GM19328 (cell line): ENCODE measurements around the gene MSH2.

Source experiments
- ATAC-seq: cut with Tn5 transposase; IDR thresholded peaks from one replicate; pipeline ENCODE4 v1.9.1; 2021; ENCODE audit warnings: mild to moderate bottlenecking, moderate library complexity; ENCODE audit not compliant: unreplicated experiment

The MSH2 gene

GRCh38 chr2:47471429-47472116 lies 68.6 kb downstream of the MSH2 start:
- no peak for ATAC-seq

DNA sequence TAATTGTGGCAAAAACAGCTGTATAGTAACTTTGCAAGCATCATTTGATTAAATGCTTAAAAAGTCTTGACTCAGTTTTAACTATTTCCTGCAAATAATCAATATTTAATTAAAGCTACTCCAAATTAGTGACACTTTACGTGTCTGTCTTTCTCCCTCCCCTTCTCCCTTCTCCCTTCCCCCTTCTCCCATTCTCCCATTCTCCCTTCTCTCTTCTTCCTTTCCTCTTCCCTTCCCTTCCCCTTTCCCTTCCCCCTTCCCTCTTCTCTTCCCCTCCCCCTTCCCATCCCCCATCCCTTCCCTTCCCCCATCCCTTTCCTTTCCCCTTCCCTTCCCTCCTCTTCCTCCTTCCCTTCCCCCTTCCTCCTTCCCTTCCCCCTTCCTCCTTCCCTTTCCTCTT lies 76.9 kb downstream of the MSH2 start:
- no peak for ATAC-seq

- no peak for ATAC-seq
Measured at GRCh38 chr2:47483191-47483590, 80.2 kb downstream of the MSH2 start.

DNA sequence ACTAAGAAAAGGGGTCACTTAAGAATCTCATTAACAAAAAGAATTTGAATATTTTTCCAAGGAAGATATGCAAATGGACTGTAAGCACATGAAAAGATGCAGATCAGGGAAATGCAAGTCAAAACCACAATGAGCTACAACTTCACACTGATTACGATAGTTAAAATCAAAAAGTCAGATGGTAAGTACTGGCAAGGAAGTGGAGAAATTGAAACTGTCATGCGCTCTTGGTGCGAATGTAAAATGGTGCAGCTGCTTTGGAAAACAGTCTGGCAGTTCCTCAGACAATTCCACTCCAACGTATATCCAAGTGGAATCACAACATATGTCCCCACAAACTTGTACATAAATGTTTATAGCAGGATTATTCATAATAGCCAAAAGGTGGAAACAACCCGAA lies 81.4 kb downstream of the MSH2 start:
- ATAC-seq: no peak

GRCh38 chr2:47485177-47485576 lies 82.2 kb downstream of the MSH2 start:
- no peak for ATAC-seq

DNA sequence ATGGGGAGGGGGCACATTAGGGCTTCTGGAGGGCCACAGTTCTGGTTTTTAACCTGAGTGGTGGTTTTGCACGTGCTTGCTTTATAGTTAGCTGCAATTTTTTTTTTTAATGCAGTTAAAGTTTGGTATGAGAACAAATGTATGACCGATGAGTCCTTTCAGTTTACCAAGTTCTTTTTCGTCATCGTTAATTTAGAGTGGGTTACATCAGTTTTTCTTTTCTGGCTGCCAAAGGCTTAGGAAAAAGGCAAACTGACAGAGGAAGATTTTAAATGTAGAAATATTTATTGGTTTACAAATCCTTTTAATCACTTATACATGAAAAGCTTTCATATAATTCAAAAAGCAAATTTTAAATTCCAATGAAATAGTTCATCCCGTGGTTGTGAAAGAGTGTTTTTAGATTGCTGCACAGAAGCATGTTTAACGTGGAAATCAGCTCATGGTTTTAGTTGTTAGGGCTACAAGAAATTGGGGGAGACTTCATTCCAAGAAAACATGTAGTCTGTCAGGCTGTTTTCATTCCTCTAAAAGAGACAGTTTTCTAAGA lies 82.9 kb downstream of the MSH2 start:
- ATAC-seq: no peak

DNA sequence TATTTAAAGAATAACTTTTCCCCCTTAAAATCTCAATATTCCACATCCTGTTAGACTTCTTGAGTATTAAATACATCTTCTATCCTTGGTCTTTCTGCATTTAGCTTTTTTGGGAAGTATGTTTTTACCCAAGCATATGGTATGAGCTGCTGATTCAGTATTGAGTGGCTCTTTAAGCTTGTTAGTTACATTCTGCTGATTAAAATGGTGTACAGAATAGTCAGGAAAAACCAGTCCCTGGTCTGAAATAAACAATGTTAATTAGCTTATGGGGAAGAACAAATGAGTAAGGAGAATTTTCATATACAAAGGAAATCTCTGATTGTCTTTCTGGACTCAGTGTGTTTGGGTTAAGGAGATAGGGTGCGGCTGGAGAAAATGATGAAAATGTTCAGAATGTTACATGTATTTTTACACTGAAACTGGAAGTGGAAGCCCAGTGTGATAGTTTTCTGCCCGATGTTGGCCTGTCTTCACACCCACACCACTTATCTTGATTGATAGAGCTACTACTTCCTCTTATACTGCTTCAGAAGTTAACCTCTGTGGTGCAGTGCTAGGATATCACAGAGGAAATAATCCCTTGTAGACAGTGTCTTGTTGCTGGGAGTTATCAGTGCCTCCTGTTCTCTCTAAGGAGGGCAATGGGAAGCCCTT lies 84.0 kb downstream of the MSH2 start:
- no peak for ATAC-seq

DNA sequence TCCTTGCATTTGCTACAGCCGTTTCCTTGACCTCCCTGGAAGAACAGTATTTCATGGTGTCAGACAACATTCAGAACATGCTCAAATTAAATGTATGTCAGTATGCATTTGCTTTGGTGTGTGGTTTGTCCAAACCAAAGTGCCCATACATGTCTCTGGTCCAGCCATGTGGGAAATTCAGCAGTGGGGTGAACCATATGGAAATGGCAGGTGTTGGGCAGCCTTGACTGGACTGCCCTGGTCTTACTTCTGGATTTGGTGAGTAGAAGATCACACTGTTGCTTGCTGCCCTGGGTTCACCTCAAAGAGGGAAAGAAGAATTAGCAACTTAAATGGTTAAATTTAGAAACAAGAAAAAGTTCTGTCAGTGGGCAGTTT lies 84.5 kb downstream of the MSH2 start:
- no peak for ATAC-seq

GRCh38 chr2:47488870-47489584 lies 86.1 kb downstream of the MSH2 start:
- no peak for ATAC-seq

DNA sequence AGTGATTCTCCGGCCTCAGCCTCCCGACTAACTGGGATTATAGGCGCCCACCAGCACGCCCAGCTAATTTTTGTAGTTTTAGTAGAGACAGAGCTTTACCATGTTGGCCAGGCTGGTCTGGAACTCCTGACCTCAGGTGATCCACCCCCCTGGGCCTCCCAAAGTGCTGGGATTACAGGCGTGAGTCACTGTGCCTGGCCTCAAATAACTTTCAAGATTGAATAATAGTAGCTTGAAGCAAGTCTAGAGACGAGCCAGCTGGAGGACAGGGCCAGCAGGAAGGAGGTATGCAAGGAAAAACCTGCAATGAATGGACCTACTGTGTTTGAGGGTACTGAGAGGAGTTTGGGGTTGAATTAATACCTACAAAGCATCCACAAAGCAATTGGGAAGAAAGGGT lies 87.5 kb downstream of the MSH2 start:
- ATAC-seq: no peak

- no peak for ATAC-seq
Measured at GRCh38 chr2:47493317-47494035, 90.5 kb downstream of the MSH2 start.

DNA sequence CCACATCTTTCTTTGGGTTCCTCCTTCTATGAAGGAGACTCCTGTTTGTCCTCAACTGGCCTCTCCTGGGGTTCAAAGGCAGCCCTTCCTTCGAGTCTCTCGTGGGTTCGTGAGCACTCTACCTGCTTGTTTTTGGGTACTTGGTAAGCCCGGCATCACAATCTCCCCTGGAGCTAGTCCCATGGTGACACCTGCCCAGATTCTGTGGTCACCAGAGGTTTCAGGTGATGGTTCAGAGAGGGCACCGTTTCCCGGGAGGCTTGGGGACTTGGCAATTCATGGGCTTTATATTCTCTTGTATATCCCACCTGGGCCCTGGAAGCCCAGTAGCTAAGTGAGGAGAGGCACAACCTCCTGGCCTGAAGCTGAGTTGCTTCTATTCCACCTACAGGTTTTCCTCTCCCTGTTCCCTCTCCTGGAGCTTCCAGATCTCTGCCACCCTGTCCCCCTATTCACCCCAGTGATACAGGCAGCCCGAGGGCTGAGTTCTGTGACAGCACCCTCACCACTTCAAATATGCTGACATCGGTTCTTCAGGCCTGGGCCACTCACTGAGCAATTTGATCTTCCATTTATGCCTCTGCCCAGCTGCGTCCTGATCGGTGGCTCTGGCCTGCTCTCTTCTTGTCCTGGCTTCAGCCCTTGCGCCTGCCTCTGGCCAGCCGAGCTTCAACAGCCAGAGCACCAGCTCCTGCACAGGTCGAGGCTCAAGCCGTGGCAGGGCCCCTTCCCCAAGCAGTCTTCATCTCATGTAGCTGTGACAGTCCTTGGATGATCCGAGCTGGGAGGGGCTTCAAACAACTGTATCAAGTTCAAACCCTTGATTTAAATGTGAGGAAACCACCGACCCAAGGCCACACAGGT lies 91.5 kb downstream of the MSH2 start:
- ATAC-seq: no peak

GRCh38 chr2:47497843-47498460 lies 95.0 kb downstream of the MSH2 start:
- no peak for ATAC-seq

DNA sequence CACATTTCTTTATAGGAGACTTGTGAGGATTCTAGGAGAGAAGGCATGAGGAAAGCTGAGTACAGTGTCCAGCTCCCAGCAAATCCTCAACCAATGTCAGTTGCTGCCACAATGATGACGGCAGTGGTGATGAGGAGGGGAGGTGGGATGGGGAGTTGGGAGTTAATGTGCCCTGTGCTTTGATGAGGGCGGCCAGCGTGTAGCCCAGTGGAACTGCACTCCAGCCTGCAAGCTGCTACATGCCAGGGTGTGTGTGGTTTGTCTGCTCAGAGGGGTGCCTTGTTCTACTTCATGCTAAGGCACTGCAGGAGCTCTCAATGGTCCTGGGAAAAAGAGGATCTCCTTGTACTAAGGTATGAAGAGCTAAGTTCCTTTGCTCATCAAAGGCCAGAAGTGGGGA lies 96.1 kb downstream of the MSH2 start:
- ATAC-seq: no peak

- no peak for ATAC-seq
Measured at GRCh38 chr2:47499621-47500309, 96.8 kb downstream of the MSH2 start.

- no peak for ATAC-seq
Measured at GRCh38 chr2:47501374-47502200, 98.6 kb downstream of the MSH2 start.

DNA sequence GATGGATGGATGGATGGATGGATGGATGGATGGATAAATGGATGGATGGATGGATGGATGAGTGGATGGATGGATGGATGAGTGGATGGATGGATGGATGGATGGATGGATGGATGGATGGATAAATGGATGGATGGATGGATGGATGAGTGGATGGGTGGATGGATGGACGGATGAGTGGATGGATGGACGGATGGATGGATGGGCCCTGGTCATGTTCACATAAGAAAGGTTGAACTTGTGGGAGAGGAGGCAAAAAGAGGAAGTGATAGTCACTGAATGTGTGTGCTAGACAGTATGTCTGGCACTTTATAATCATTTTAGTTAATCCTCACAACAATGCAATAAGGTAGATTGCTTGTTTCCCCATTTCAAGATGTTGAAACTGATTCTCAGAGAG lies 99.5 kb downstream of the MSH2 start:
- peak; percentile 48 for ATAC-seq

GRCh38 chr2:47503481-47504070 lies 100.6 kb downstream of the MSH2 start:
- peak; percentile 83 for ATAC-seq
